ENCODE data around the gene PRCC. TPM values are rescaled to one million over a fixed set of nuclear protein-coding genes. Genes with fewer than 3 reads are reported as not detected.
A peak's percentile ranks its signal among the peaks of the same experiment; 100 is the strongest.

Gene PRCC
- total and polyA plus RNA-seq, 2 of the 8 experiments (the other 6 are each of a cell fraction or from before 2014, with no cell fraction given) = 95.2 to 115 TPM

GRCh38 chr1:156746728-156747631 lies 20.4 kb upstream of the PRCC start:
- Histone ChIP-seq H3K27ac (ENCODE audit: low read depth, low read length) (peak overlapping the region; percentile 100), H3K18ac (ENCODE audit: extremely low read depth, low read length) (peak overlapping the region; percentile 97), H3K56ac (replicated peaks; ENCODE audit: insufficient read length, low read depth, low read length) (peak overlapping the region; percentile 90), H4K91ac (replicated peaks; ENCODE audit: insufficient read length, low read length) (peak overlapping the region; percentile 93), H3K23me2 (ENCODE audit: low read depth, low read length) (peaks cover 8% of the 10 kb centered on the region), H3K27me3 (replicated peaks in 1 of 4; ENCODE audit: control insufficient read depth in 3 of 4, extremely low read depth in 1 of 4, insufficient read depth in 3 of 4, low read length in 3 of 4) (no peaks in the 10 kb centered on the region), H2AK5ac (ENCODE audit: low read depth, low read length) (peak overlapping the region; percentile 79; the same call in 1 of the 2 replicates), H2BK120ac (replicated peaks; ENCODE audit: low read depth, low read length) (peak overlapping the region; percentile 73), H3K23ac (ENCODE audit: insufficient read length) (no peak overlapping the region), H3K4me1 (replicated peaks in 1 of 4; ENCODE audit: control insufficient read depth in 3 of 4, insufficient read depth in 4 of 4, low read length in 3 of 4) (peaks cover 32 to 47% (median 33%) of the 10 kb centered on the region in 4 experiments), H4K5ac (ENCODE audit: insufficient read length, low read depth, low read length) (peak overlapping the region; percentile 82), H3K79me2 (ENCODE audit: control insufficient read depth in 1 of 2, insufficient read depth in 2 of 2, low read length in 2 of 2) (peaks cover 30 to 63% of the 10 kb centered on the region in 2 experiments), H3K9me3 (ENCODE audit: insufficient read depth in 2 of 2, low read depth in 1 of 2, low read length in 1 of 2) (no peaks in the 10 kb centered on the region), H3K4ac (replicated peaks; ENCODE audit: insufficient read length, low read depth, low read length) (peak overlapping the region; percentile 55), H4K20me1 (replicated peaks in 1 of 2; ENCODE audit: control insufficient read depth in 1 of 2, insufficient read depth in 2 of 2, low read length in 2 of 2) (peaks cover 0 to 4% of the 10 kb centered on the region in 2 experiments), H3K79me1 (ENCODE audit: low read depth, low read length) (peaks cover 15% of the 10 kb centered on the region), H2BK12ac (ENCODE audit: low read depth, low read length) (peak overlapping the region; percentile 98), H3K9ac (replicated peaks in 1 of 4; ENCODE audit: extremely low read depth in 1 of 4, low read depth in 3 of 4, low read length in 3 of 4) (peak overlapping the region; percentile 89 to 99 (median 94)), H2BK20ac (ENCODE audit: low read length) (peak overlapping the region; percentile 34; the same call in 1 of the 2 replicates), H2AFZ (ENCODE audit: low read length) (no peak overlapping the region), H3K4me3 (ENCODE audit: extremely low read depth in 1 of 4, insufficient read depth in 2 of 4, low read depth in 3 of 4, low read length in 4 of 4) (peak overlapping the region; percentile 52 to 100 (median 64)), H2BK15ac (ENCODE audit: low read length) (peak overlapping the region; percentile 40; the same call in 1 of the 2 replicates), H3K14ac (ENCODE audit: insufficient read length) (no peak overlapping the region), H3K4me2 (ENCODE audit: insufficient read depth in 1 of 2, low read depth in 2 of 2, low read length in 2 of 2) (peak overlapping the region; percentile 98 to 99), H3K36me3 (ENCODE audit: control insufficient read depth in 2 of 4, insufficient read depth in 4 of 4, low read length in 3 of 4) (peaks cover 13 to 30% (median 14%) of the 10 kb centered on the region in 4 experiments; a peak in 6 of 8 replicates), H2BK5ac (ENCODE audit: low read depth, low read length) (peak overlapping the region; percentile 99), H4K8ac (ENCODE audit: extremely low read depth, insufficient read depth, low read length) (peak overlapping the region; percentile 97; the same call in 1 of the 2 replicates)
- FAIRE-seq (no peak), DNase-seq (ENCODE audit: low read depth in 1 of 2, low spot score in 2 of 2) (peak in 1 of 2 experiments; percentile 91)
- ChIA-PET CTCF (ENCODE audit: partially characterized antibody) (interaction anchor here (0.7 to 6.6 kb wide), 19 partner anchors 11 to 92 kb away, joined by 3 to 76 read pairs (median 4); partner anchors contain the start of genes ISG20L2, METTL25B and PRCC), POLR2A (ENCODE audit: partially characterized antibody) (interaction anchor here (0.8 to 10.7 kb wide), 15 partner anchors 10 to 113 kb away, joined by 3 to 214 read pairs (median 6); partner anchors contain the start of genes INSRR, ISG20L2, METTL25B and PRCC)
- WGBS, 2 experiments (ENCODE audit: extremely low coverage in 1 of 2, insufficient coverage in 1 of 2, insufficient read length in 1 of 2, insufficient replicate concordance in 2 of 2, low coverage in 1 of 2, low lambda C conversion rate in 2 of 2, missing lambda C conversion rate in 1 of 2) = 0% methylated on average over 18 of the region's 29 CpGs; no CpG with 5 or more reads in 1 of the 2 experiments
- no peak for TF ChIP-seq SP2 (IDR thresholded peaks at IDR 0.05; ENCODE audit: low read length)
- TF ChIP-seq EZH2 (IDR thresholded peaks at IDR 0.05; ENCODE audit: low read depth, low read length, severe bottlenecking) = no peak
- peak; percentile 76; the same call in 1 of the 2 replicates for TF ChIP-seq TEAD4 (IDR thresholded peaks at IDR 0.05; ENCODE audit: low read depth, low read length)
- no peak for TF ChIP-seq BCL11A (IDR thresholded peaks at IDR 0.05; ENCODE audit: low read depth in 2 of 2, low read length in 2 of 2)
- peak; percentile 67 for TF ChIP-seq PHF8 (conservative IDR thresholded peaks at IDR 0.05; ENCODE audit: low read depth, low read length)
- no peak for TF ChIP-seq RNF2 (IDR thresholded peaks at IDR 0.05; ENCODE audit: borderline replicate concordance, low read depth, low read length, missing control alignments, poor library complexity, severe bottlenecking)
- TF ChIP-seq GTF2F1 (IDR thresholded peaks at IDR 0.05; ENCODE audit: borderline replicate concordance, low read depth, low read length) = no peak
- no peak for TF ChIP-seq MAFK (IDR thresholded peaks at IDR 0.05; ENCODE audit: low read depth, low read length)
- peak; percentile 62; the same call in 1 of the 2 replicates for TF ChIP-seq TAF1 (IDR thresholded peaks at IDR 0.05; ENCODE audit: low read depth, low read length)
